Ammon's horn (tissue), 1 donor: ENCODE data around the gene C1QC.
A peak's percentile ranks its signal among the peaks of the same experiment; 100 is the strongest.
"Not testable (repeated sequence)": the region's sequence is repeated elsewhere in the genome, so short reads cannot be mapped to it uniquely, and the experiment has no call there.

ENCODE experiments used
- DNase-seq: peaks from one replicate; pipeline ENCODE4 v3.0.0-alpha.2; 2016; ENCODE audit warnings: low spot score

Gene C1QC

DNA sequence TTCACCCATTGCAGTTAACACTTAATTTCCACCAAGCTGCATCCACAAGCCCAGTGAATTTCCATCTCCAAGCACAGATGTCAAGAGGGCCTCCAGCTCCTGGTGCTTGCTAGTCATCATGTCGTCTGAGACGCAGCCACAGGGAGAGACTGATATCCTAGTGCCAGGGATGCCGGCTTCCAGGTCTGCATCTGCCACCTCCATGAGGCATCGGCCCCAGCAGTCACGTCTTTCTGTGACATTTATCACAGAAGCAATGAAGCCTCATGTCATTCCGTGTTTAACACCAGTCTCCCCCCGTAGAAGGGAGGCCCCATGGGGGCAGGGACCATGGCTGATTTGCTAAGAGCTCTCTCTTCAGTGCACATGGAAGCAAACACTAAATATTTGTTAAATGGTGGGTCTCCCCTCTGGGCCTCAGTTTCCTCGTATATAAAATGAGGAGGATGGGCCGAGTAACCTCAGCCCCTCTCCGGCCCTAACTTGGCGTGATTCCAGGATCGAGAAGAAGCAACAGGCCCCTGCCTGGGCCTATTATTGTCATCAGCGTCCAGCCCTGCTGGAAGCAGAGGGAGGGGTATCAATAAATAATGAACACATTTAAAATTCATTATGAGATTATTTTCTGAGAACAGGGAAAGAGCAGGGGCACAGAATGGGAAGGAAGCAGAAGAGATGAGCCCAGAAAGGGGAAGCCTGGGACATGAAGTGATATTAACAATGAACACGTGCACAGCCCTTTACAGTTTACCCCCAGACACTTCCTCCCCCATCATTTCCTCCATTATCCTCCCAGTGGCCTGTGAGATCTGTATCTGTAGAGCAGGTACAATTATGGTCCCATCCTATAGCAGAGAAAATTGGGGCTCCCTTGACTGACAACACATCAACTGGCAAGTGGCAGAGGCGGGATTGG, 8.8 kb downstream of the C1QC start:
- DNase-seq, result no peak

- peak; percentile 74 for DNase-seq
Observed at GRCh38 chr1:22652881-22653316, 9.5 kb downstream of the C1QC start, which contains the start of gene C1QB. Gene C1QB (plus strand): TSS chr1:22653236. CDS start chr1:22659463, 6,227 bp downstream.

- DNase-seq, result no peak
Observed at GRCh38 chr1:22654692-22655091, 11.3 kb downstream of the C1QC start.

GRCh38 chr1:22658385-22659163, 15.1 kb downstream of the C1QC start:
- DNase-seq, result no peak

- DNase-seq, result no peak
Observed at GRCh38 chr1:22660716-22661241, 17.3 kb downstream of the C1QC start.

DNA sequence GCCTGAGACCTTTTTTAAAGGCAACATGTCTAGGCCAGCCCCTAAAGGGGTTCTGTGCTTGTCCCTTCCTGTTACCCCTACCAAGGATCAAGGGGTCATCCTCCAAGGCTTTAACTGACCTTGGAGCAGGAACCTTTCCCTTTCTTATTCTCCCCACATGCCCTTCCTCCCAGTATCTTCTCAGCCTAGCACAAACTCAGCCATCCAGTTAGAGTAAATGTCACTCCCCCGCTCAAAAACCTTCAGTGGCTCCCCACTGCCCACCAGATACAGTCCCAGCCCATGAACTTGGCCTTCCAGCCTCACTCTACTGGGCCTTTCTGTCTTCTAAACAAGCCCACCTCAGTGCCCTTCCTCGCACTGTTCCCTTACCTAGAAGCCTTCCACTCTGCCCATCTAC, 18.4 kb downstream of the C1QC start:
- no peak for DNase-seq

GRCh38 chr1:22662318-22662717, 18.9 kb downstream of the C1QC start:
- peak; percentile 77 for DNase-seq

- no peak for DNase-seq
Observed at GRCh38 chr1:22662986-22663408, 19.6 kb downstream of the C1QC start.

DNA sequence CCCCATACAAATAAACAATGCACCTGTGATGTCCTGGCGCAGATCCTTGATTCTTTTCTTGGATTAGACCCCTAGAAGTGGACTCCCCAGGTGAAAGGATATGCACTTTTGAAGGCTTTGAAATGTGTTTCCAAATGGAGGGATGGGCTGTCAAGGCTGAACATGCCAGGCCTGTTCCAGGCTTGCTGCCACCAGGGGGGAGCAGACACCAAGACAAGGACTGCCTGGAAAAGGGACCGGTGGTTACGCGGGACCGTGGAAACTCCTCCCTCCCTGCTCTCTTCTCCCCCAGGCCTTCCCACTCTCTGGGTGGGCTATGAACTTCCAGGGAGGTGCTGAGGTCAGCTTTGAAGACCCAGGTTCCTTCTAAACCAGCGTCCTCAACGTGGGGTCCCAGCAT, 22.3 kb downstream of the C1QC start:
- DNase-seq, result peak; percentile 43

GRCh38 chr1:22666412-22666811, 23.0 kb downstream of the C1QC start:
- DNase-seq, result no peak

DNA sequence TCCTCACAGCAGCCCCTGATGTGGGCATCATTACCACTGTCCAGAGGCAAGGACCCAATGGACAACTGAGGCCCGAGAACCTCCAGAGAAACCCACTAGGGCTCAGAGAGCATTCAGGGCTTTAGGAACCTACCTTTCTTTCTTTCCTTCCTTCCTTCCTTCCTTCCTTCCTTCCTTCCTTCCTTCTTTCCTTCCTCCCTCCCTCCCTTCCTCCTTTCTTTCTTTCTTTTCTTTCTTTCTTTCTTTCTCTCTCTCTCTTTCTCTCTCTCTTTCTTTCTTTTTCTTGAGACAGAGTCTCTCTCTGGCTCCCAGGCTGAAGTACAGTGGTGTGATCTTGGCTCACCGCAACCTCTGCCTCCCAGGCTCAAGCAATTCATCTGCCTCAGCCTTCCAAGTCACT, 25.4 kb downstream of the C1QC start:
- DNase-seq, result not testable (repeated sequence)

DNA sequence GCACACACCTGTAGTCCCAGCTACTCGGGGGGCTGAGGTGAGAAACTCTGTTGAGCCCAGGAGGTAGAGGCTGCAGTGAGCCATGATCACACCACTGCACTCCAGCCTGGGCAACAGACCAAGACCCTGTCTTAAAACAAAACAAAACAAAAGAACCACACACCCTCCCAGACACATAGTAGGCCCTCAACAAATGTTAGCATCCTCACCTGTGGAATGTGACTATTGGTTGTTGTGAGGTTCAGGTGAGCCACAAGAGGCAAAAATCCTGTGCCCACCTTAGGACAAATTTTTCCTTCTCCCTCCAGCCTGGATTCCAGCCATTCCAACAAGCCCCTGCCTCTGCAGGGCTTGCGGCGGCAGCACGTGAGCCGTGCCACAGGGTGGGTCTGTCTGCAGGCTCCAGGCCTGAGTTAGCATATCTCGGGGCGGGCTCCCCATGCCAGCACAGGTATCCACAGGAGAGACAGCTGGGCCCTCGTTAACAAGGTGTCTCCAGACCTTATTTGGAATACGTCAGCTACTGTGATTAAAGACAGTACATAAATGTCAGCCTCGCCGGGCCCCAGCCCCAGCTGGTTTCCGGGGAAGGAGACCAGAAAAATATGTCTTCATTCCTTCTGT, 27.0 kb downstream of the C1QC start:
- DNase-seq, result no peak

DNA sequence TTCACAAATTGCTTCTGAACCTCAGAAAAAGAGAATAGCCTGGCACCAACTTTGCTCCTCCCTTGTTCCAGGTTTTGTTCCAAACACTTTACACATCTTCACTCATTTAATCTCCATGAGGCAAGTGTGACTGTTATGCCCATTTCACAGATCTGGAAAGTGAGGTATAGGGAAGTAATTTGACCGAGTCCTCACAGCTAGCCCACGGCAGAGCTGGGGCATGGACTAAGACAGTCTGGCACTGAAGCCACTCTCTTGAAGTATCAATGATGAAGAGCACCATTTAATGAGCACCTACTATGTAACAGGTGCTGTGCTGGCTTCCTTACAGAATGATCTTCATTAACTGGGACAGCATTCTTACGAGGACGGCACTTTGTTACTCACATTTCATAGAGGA, 28.6 kb downstream of the C1QC start:
- no peak for DNase-seq

DNA sequence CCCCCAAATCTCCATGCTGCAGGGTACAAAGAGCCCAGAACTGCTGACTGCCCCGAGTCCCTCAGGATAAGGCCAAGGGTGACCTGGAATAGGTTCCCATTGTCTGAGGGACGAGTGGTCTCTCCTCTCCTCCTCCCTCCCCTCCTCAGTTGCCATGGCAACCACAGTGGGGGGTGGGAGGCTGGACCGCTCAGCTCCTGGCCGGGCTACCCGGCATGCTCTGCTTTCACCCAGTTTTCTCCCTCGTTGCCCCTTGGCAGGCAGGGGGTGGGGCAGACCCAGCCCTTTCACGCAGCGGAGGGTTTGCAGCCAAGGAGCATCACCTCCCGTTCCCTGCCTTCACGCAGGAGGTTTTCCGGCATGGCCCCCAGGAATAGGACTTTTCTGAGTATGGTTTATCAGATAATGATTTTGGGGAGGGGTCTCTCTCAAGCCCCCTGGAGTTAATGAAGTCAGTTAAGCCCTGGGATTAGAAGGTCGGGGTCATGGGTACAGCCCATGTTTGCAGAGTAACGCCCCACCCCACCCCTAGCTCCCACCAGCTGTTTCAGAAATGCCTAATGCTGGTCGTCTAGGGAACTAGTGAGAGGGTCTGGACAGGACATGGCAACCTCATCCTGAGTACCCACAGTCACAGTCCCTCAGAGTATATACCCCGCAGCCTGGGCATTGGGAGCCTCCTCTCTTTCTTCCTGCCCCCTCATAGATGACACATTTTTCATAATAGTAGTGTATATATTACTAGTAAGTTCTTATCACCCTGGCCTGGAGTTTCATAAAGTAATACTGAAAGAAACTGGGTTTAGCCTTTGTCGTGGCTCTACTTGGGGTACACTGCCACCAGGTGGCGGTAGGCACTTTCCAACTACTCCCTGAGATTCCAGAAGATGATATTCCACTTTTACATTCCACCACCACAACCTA, 30.3 kb downstream of the C1QC start:
- DNase-seq, result peak; percentile 70

DNA sequence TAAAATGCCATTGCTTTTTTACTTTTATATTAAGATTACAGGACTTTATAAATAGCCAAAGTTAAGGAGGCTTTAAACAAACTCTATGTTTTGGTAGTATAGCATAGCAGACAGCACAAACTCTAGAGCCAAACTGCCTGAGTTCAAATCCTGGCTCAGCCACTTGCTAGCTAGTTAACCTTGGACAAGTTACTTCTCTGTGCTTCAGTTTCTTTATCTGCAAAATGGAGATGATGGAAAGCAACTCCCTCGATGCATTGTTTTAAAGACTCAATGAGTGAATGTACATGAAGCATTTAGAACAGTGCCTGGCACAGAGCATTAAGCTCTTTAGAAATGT, 30.9 kb downstream of the C1QC start:
- no peak for DNase-seq

DNA sequence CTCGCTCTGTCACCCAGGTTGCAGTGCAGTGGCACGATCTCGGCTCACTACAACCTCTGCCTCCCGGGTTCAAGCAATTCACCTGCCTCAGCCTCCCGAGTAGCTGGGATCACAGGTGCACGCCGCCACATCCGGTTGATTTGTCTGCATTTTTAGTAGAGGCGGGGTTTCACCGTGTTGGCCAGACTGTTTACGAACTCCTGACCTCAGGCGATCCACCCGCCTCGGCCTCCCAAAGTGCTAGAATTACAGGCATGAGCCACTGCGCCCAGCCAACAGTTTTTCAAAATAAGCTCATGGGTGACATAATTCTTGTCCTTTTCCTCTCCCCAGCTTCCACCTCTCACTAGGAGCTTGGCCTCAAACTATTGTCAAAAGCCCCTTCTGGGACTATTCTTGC, 32.7 kb downstream of the C1QC start:
- DNase-seq, result not testable (repeated sequence)

GRCh38 chr1:22676916-22677583, 33.6 kb downstream of the C1QC start:
- DNase-seq, result no peak

DNA sequence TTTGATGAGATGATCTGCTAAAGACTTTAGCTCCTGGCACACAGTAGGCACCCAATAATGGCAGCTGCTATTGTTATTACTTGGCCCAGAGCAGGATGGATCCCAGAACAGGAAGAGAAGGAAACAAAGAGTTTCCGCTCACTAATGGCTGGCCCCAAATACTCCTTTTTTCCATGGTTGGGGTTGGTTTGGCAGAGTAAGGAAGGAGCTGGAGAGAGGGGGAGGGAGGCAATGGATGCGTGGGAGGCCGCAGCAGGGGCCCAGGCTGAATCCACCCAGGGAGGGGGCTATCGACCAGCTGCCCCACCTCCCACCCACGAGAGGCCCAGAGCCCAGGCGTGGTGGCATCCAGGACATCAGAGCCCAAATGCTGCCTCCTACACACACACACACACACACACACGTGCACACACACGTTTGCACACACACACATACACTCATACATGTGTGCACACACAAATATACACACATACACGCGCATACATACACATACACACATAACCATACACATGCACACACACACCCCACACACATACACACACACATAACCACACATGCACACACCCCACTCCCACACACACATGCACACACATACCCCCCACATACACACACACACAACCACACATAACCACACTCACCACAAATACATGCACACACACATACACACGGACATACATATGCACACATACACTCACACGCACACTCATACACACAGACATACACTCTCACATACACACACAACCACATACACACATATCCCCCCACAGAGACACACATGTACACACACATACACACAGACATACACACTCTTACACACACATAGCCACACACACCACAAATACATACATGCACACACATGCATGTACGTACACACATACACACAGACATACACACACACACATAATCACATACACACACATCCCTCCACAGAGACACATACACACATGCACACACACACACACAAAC, 34.8 kb downstream of the C1QC start:
- no peak for DNase-seq

DNA sequence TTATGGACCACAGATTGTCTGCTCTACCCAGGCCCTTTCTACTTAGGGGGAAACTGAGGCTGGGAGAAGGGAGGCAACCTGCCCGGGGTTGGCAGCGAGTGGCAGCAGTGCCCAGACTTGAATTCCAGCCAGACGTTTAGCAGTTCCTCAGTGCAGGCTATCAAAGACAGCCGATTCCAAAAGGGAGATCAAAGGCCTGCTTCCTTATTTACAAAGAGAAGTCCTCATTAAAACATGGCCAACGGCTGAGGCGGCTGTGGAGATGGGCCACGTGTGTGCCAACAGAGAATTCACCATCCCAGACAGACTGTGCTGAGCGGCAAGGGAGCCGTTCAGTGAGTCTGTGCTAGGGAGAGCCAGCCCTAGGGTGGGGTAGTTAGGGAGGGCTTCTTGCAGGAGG, 37.3 kb downstream of the C1QC start:
- DNase-seq, result no peak
